Activated CD8-positive, alpha-beta memory T cell treated with anti-CD3 and anti-CD28 coated beads, Interleukin-2, amount 10 ng/mL, durations not matched to agents 7 days and 5 days (primary cell): ENCODE measurements around the gene PDXK. TPM values are rescaled to one million over a fixed set of nuclear protein-coding genes. Genes with fewer than 3 reads are reported as not detected.
A peak's percentile ranks its signal among the peaks of the same experiment; 100 is the strongest.

ENCODE experiments used
- ATAC-seq: fragments of 150-1000 bp; cut with Tn5 transposase; one replicate; pipeline ENCODE4 v1.10.0; 2021; ENCODE audit warnings: moderate library complexity
- CTCF ChIA-PET: fragments of 350-600 bp; sonication (Branson Sonifier 250); formaldehyde crosslinking; loops from one replicate; lab custom pipeline; 2021; ENCODE audit warnings: antibody characterized with exemption; lab: Charles Lee
- DNase-seq: peaks from one replicate; pipeline ENCODE4 v3.0.0-alpha.2; 2020
- H3K27ac Mint-ChIP-seq: one replicate; pipeline ENCODE4 v1.8.0; 2021; ENCODE audit warnings: mild to moderate bottlenecking, mixed read lengths
- H3K27me3 Mint-ChIP-seq: one replicate; pipeline ENCODE4 v1.8.0; 2021; ENCODE audit warnings: mixed read lengths
- H3K36me3 Mint-ChIP-seq: one replicate; pipeline ENCODE4 v1.8.0; 2021; ENCODE audit warnings: mild to moderate bottlenecking, mixed read lengths
- H3K4me1 Mint-ChIP-seq: one replicate; pipeline ENCODE4 v1.8.0; 2021; ENCODE audit warnings: mixed read lengths
- H3K4me3 Mint-ChIP-seq: one replicate; pipeline ENCODE4 v1.8.0; 2021; ENCODE audit warnings: mild to moderate bottlenecking, moderate library complexity, mixed read lengths
- H3K9me3 Mint-ChIP-seq: one replicate; pipeline ENCODE4 v1.8.0; 2022; ENCODE audit warnings: low read depth, mixed read lengths
- total RNA-seq, 2 experiments: library from RNA; stranded (reverse); gene quantifications; one replicate each; pipeline ENCODE4 v1.2.3, GENCODE V29; 2021

PDXK gene
- total RNA-seq, 2 experiments from 2014 or later, result 95.3 to 99.6 TPM

- no peaks in the 10 kb centered on the region for H3K9me3 Mint-ChIP-seq
- ATAC-seq (no peak), DNase-seq (no peak)
- H3K4me3 Mint-ChIP-seq, result no peak overlapping the region
- CTCF ChIA-PET, result no interaction called here
- no peak overlapping the region for H3K27ac Mint-ChIP-seq
- H3K4me1 Mint-ChIP-seq, result peaks cover 31% of the 10 kb centered on the region
- no peaks in the 10 kb centered on the region for H3K36me3 Mint-ChIP-seq
- no peaks in the 10 kb centered on the region for H3K27me3 Mint-ChIP-seq
Observed at GRCh38 chr21:43785134-43785533, 66.2 kb downstream of the PDXK start.

GRCh38 chr21:43786300-43786806 lies 67.4 kb downstream of the PDXK start:
- H3K36me3 Mint-ChIP-seq, result peaks cover 2% of the 10 kb centered on the region
- no peaks in the 10 kb centered on the region for H3K27me3 Mint-ChIP-seq
- ATAC-seq (no peak), DNase-seq (no peak)
- H3K4me3 Mint-ChIP-seq, result no peak overlapping the region
- peaks cover 35% of the 10 kb centered on the region for H3K4me1 Mint-ChIP-seq
- CTCF ChIA-PET, result no interaction called here
- no peak overlapping the region for H3K27ac Mint-ChIP-seq
- H3K9me3 Mint-ChIP-seq, result no peaks in the 10 kb centered on the region

- Mint-ChIP-seq H3K27me3 (no peaks in the 10 kb centered on the region), H3K4me3 (no peak overlapping the region), H3K9me3 (no peaks in the 10 kb centered on the region), H3K36me3 (peaks cover 4% of the 10 kb centered on the region), H3K4me1 (peaks cover 36% of the 10 kb centered on the region), H3K27ac (no peak overlapping the region)
- DNase-seq (no peak), ATAC-seq (no peak)
- CTCF ChIA-PET, result no interaction called here
Observed at GRCh38 chr21:43786807-43787440, 68.0 kb downstream of the PDXK start.

GRCh38 chr21:43789276-43790009 lies 70.5 kb downstream of the PDXK start, which contains the start of gene RRP1:
Gene RRP1, plus strand, starts transcription at chr21:43789577. Its CDS starts 53 bp downstream, at chr21:43789630.
- CTCF ChIA-PET, result interaction anchor here (0.8 to 2.2 kb wide), 14 partner anchors 9 to 508 kb away, joined by 3 to 12 read pairs (median 4); no protein-coding TSS in a partner anchor
- DNase-seq, result peak; percentile 93

GRCh38 chr21:43790010-43790524 lies 71.1 kb downstream of the PDXK start:
- Mint-ChIP-seq H3K27ac (peak overlapping the region; percentile 90), H3K27me3 (no peaks in the 10 kb centered on the region), H3K4me3 (peak overlapping the region; percentile 96), H3K4me1 (peaks cover 25% of the 10 kb centered on the region), H3K36me3 (peaks cover 19% of the 10 kb centered on the region), H3K9me3 (no peaks in the 10 kb centered on the region)
- DNase-seq (no peak), ATAC-seq (no peak)
- CTCF ChIA-PET, result interaction anchor here (0.8 to 2.2 kb wide), 13 partner anchors 10 to 508 kb away, joined by 3 to 12 read pairs (median 5); no protein-coding TSS in a partner anchor

More at GRCh38 chr21:43789276-43790009, 70.5 kb downstream of the PDXK start, which contains the start of gene RRP1:
- no peaks in the 10 kb centered on the region for H3K9me3 Mint-ChIP-seq
- no peaks in the 10 kb centered on the region for H3K27me3 Mint-ChIP-seq
- H3K36me3 Mint-ChIP-seq, result peaks cover 17% of the 10 kb centered on the region
- peak within 1 kb of the TSS; percentile 96 for H3K4me3 Mint-ChIP-seq
- peak within 1 kb of the TSS; percentile 90 for H3K27ac Mint-ChIP-seq
- ATAC-seq, result peak; percentile 93
- H3K4me1 Mint-ChIP-seq, result peaks cover 25% of the 10 kb centered on the region

- Mint-ChIP-seq H3K4me3 (no peak overlapping the region), H3K27ac (peak overlapping the region; percentile 16), H3K27me3 (no peaks in the 10 kb centered on the region), H3K36me3 (peaks cover 22% of the 10 kb centered on the region), H3K9me3 (no peaks in the 10 kb centered on the region), H3K4me1 (peaks cover 25% of the 10 kb centered on the region)
- DNase-seq (no peak), ATAC-seq (no peak)
- CTCF ChIA-PET, result no interaction called here
Observed at GRCh38 chr21:43792406-43792805, 73.5 kb downstream of the PDXK start.

- peaks cover 26% of the 10 kb centered on the region for H3K36me3 Mint-ChIP-seq
- ATAC-seq, result no peak
- H3K9me3 Mint-ChIP-seq, result no peaks in the 10 kb centered on the region
- no peaks in the 10 kb centered on the region for H3K27me3 Mint-ChIP-seq
- H3K4me1 Mint-ChIP-seq, result peaks cover 25% of the 10 kb centered on the region
- H3K4me3 Mint-ChIP-seq, result no peak overlapping the region
- H3K27ac Mint-ChIP-seq, result no peak overlapping the region
- no peak for DNase-seq
- CTCF ChIA-PET, result no interaction called here
Observed at GRCh38 chr21:43793243-43793642, 74.3 kb downstream of the PDXK start.

GRCh38 chr21:43794311-43794710 lies 75.4 kb downstream of the PDXK start:
- no peaks in the 10 kb centered on the region for H3K9me3 Mint-ChIP-seq
- CTCF ChIA-PET, result interaction anchor here (1.4 kb wide), 1 partner anchor 145 kb away, joined by 3 read pairs; no protein-coding TSS in a partner anchor
- H3K36me3 Mint-ChIP-seq, result peaks cover 29% of the 10 kb centered on the region
- H3K27me3 Mint-ChIP-seq, result no peaks in the 10 kb centered on the region
- DNase-seq, result no peak
- H3K4me3 Mint-ChIP-seq, result no peak overlapping the region
- H3K27ac Mint-ChIP-seq, result no peak overlapping the region
- no peak for ATAC-seq
- H3K4me1 Mint-ChIP-seq, result peaks cover 25% of the 10 kb centered on the region

- Mint-ChIP-seq H3K27ac (no peak overlapping the region), H3K4me1 (peaks cover 24% of the 10 kb centered on the region), H3K4me3 (no peak overlapping the region), H3K9me3 (no peaks in the 10 kb centered on the region), H3K36me3 (peaks cover 29% of the 10 kb centered on the region), H3K27me3 (no peaks in the 10 kb centered on the region)
- CTCF ChIA-PET, result interaction anchor here (1.4 kb wide), 1 partner anchor 145 kb away, joined by 3 read pairs; no protein-coding TSS in a partner anchor
- no peak for DNase-seq
- no peak for ATAC-seq
Observed at GRCh38 chr21:43794857-43795256, 75.9 kb downstream of the PDXK start.

GRCh38 chr21:43797415-43797814 lies 78.5 kb downstream of the PDXK start:
- H3K27ac Mint-ChIP-seq, result no peak overlapping the region
- H3K9me3 Mint-ChIP-seq, result no peaks in the 10 kb centered on the region
- no peaks in the 10 kb centered on the region for H3K27me3 Mint-ChIP-seq
- peaks cover 26% of the 10 kb centered on the region for H3K36me3 Mint-ChIP-seq
- DNase-seq, result no peak
- CTCF ChIA-PET, result no interaction called here
- peaks cover 3% of the 10 kb centered on the region for H3K4me1 Mint-ChIP-seq
- ATAC-seq, result no peak
- H3K4me3 Mint-ChIP-seq, result no peak overlapping the region

GRCh38 chr21:43797925-43798715 lies 79.2 kb downstream of the PDXK start:
- CTCF ChIA-PET, result no interaction called here
- Mint-ChIP-seq H3K27me3 (no peaks in the 10 kb centered on the region), H3K36me3 (peaks cover 28% of the 10 kb centered on the region), H3K4me3 (no peak overlapping the region), H3K4me1 (no peaks in the 10 kb centered on the region), H3K9me3 (no peaks in the 10 kb centered on the region), H3K27ac (no peak overlapping the region)
- no peak for DNase-seq
- ATAC-seq, result no peak

GRCh38 chr21:43799301-43799840 lies 80.4 kb downstream of the PDXK start:
- no peak overlapping the region for H3K27ac Mint-ChIP-seq
- H3K36me3 Mint-ChIP-seq, result peaks cover 24% of the 10 kb centered on the region
- no peaks in the 10 kb centered on the region for H3K27me3 Mint-ChIP-seq
- CTCF ChIA-PET, result no interaction called here
- H3K4me3 Mint-ChIP-seq, result no peak overlapping the region
- H3K4me1 Mint-ChIP-seq, result no peaks in the 10 kb centered on the region
- no peaks in the 10 kb centered on the region for H3K9me3 Mint-ChIP-seq
- DNase-seq, result no peak
- ATAC-seq, result no peak
